ENCODE data around the gene RAD23A.
"Not testable (repeated sequence)": the region's sequence is repeated elsewhere in the genome, so short reads cannot be mapped to it uniquely, and the experiment has no call there.

Gene RAD23A

DNA sequence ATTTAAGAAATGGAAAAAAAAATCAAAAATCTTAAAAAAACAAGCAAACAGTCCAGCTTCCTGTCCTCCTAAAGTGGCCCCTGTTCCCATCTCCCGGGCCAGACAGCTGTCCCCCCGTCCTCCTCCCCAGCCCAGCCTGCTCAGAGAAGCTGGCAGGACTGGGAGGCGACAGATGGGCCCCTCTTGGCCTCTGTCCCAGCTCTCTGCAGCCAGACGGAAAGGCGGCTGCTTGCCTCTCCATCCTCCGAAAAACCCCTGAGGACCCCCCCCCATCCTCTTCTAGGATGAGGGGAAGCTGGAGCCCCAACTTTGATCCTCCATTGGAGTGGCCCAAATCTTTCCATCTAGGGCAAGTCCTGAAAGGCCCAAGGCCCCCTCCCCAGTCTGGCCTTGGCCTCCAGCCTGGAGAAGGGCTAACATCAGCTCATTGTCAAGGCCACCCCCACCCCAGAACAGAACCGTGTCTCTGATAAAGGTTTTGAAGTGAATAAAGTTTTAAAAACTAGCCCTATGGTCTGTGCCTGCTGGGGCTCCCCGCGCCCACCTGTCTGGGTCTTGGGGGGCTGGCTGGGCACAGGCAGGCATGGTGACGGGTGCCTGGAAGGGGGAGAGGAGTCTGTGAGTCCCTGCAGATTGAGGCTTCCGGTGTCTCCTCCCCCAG lies 7.6 kb downstream of the RAD23A start:
- Histone ChIP-seq H3K9ac (ENCODE audit: insufficient read length, low read depth) (peak overlapping the region; percentile 10), H3K9me3 (ENCODE audit: insufficient read depth, low read length) (no peaks in the 10 kb centered on the region), H3K4me1 (ENCODE audit: insufficient read depth, insufficient read length) (peaks cover 8% of the 10 kb centered on the region), H3K4me3 (ENCODE audit: insufficient read length, low read depth) (no peak overlapping the region), H3K36me3 (ENCODE audit: insufficient read depth, insufficient read length, low read length) (peaks cover 74% of the 10 kb centered on the region), H3K27me3 (ENCODE audit: insufficient read depth, insufficient read length) (no peaks in the 10 kb centered on the region)
- no peak for TF ChIP-seq SUZ12 (IDR thresholded peaks at IDR 0.05; ENCODE audit: extremely low read depth, insufficient read depth, insufficient read length)
- TF ChIP-seq ZNF274 (IDR thresholded peaks at IDR 0.05; ENCODE audit: low read depth, low read length): no peak
- no peak for TF ChIP-seq YY1 (IDR thresholded peaks at IDR 0.05; ENCODE audit: insufficient read depth, insufficient read length)
- no peak for DNase-seq (ENCODE audit: low read depth, low spot score)

DNA sequence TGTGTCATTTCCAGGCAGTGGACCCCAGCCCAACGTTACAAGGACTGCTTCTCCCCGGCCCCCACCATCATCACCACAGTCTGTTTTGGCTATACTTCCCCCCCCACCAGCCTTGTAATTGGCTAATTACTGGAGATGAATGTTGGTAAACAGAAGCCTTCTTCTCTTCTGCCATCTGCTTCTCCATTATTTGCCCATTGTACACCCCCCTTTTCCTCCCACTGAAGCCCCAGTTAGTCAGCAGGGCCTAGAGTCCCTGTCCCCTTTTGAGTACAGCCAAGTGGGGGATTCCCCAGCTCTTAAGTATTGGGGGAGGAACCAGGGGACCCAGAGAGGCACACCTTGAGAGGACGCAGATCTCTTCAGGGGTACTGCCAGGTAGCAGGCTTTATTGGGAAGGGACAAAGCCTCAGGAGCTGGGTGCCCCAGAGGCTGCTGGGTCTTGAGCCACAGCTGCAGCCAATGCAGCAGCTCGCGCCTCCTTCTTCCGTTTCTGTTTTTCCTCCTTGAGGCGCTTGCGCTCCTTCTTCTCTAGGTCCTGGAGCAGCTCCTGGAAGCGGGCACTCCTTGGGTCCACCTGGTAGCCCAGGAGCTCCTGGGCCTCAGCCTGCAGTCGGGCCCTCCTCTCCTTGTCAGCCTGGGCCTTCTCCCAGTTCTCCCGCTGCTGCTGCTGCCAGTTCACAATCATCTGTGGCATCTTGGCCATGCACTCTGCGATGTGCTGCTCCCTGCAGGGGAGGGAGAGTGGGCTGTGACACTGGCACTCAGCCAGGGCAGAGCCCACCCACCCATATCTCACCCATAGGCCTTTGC lies 8.3 kb downstream of the RAD23A start:
- Histone ChIP-seq H3K27me3 (ENCODE audit: insufficient read depth, insufficient read length) (no peaks in the 10 kb centered on the region), H3K9me3 (ENCODE audit: insufficient read depth, low read length) (no peaks in the 10 kb centered on the region), H3K4me1 (ENCODE audit: insufficient read depth, insufficient read length) (peaks cover 6% of the 10 kb centered on the region), H3K36me3 (ENCODE audit: insufficient read depth, insufficient read length, low read length) (peaks cover 66% of the 10 kb centered on the region), H3K9ac (ENCODE audit: insufficient read length, low read depth) (peak overlapping the region; percentile 10), H3K4me3 (ENCODE audit: insufficient read length, low read depth) (no peak overlapping the region)
- no peak for TF ChIP-seq SUZ12 (IDR thresholded peaks at IDR 0.05; ENCODE audit: extremely low read depth, insufficient read depth, insufficient read length)
- no peak for TF ChIP-seq ZNF274 (IDR thresholded peaks at IDR 0.05; ENCODE audit: low read depth, low read length)
- no peak for TF ChIP-seq YY1 (IDR thresholded peaks at IDR 0.05; ENCODE audit: insufficient read depth, insufficient read length)
- no peak for DNase-seq (ENCODE audit: low read depth, low spot score)

DNA sequence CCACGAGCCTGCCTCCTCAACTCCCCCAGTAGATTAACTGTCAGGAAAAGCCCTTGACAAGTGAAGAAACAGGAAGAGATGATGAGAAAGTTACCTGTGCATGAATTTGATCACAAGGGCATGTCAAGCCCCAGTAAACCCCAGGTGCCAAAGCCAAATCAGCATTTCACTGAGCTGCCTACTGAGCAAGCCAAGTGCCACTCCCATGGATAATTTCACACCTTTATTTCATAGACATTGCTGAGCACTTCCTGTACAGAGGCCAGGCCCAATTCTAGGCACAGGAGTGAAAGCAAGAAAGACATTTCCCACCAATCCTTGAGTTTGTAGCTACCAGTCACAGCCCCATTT lies 8.9 kb downstream of the RAD23A start:
- no peaks in the 10 kb centered on the region for H3K27me3 ChIP-seq (ENCODE audit: insufficient read depth, insufficient read length)
- DNase-seq (ENCODE audit: low read depth, low spot score): no peak
- H3K9ac ChIP-seq (ENCODE audit: insufficient read length, low read depth): no peak overlapping the region
- TF ChIP-seq ZNF274 (IDR thresholded peaks at IDR 0.05; ENCODE audit: low read depth, low read length) (no peak), SUZ12 (IDR thresholded peaks at IDR 0.05; ENCODE audit: extremely low read depth, insufficient read depth, insufficient read length) (no peak), YY1 (IDR thresholded peaks at IDR 0.05; ENCODE audit: insufficient read depth, insufficient read length) (no peak)
- H3K36me3 ChIP-seq (ENCODE audit: insufficient read depth, insufficient read length, low read length): peaks cover 60% of the 10 kb centered on the region
- H3K9me3 ChIP-seq (ENCODE audit: insufficient read depth, low read length): no peaks in the 10 kb centered on the region
- H3K4me3 ChIP-seq (ENCODE audit: insufficient read length, low read depth): no peak overlapping the region
- H3K4me1 ChIP-seq (ENCODE audit: insufficient read depth, insufficient read length): peaks cover 6% of the 10 kb centered on the region

DNA sequence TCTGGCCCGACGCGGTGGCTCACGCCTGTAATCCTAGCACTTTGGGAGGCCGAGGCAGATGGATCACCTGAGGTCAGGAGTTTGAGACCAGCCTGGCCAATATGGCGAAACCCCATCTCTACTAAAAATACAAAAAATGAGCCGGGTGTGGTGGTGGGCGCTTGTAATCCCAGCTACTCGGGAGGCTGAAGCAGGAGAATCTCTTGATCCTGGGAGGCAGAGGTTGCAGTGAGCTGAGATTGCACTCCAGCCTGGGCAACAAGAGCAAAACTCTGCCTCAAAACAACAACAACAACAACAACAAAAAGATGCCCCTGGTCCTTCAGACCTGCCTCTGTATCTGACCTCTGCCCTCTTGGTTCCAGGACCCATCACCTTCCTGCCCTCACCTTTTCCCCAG lies 9.9 kb downstream of the RAD23A start:
- peak overlapping the region; percentile 100 for H3K4me3 ChIP-seq (ENCODE audit: insufficient read length, low read depth)
- not testable (repeated sequence) for H3K9me3 ChIP-seq (ENCODE audit: insufficient read depth, low read length)

DNA sequence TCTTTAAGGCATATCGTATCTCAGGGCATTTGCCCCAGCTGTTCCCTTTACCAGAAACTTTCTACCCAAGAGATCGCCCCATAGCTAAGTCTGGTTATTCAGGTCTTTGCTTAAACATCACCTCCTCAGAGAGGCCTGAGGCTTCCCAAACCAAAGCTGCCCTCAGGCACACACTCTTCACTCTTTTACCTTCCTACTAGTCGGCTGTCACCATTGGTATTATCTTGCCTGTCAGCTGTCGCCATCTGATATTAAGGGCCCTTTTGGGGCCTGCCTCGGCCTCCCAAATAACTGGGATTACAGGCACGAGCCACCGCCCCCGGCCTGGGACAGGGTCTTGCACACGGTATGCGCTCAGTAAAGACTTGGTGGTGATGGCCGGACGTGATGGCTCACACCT lies 10.3 kb downstream of the RAD23A start:
- Histone ChIP-seq H3K27me3 (ENCODE audit: insufficient read depth, insufficient read length) (no peaks in the 10 kb centered on the region), H3K9me3 (ENCODE audit: insufficient read depth, low read length) (no peaks in the 10 kb centered on the region), H3K9ac (ENCODE audit: insufficient read length, low read depth) (peak overlapping the region; percentile 99), H3K4me1 (ENCODE audit: insufficient read depth, insufficient read length) (peaks cover 6% of the 10 kb centered on the region), H3K36me3 (ENCODE audit: insufficient read depth, insufficient read length, low read length) (peaks cover 47% of the 10 kb centered on the region), H3K4me3 (ENCODE audit: insufficient read length, low read depth) (peak overlapping the region; percentile 100)
- TF ChIP-seq SUZ12 (IDR thresholded peaks at IDR 0.05; ENCODE audit: extremely low read depth, insufficient read depth, insufficient read length): no peak
- TF ChIP-seq YY1 (IDR thresholded peaks at IDR 0.05; ENCODE audit: insufficient read depth, insufficient read length): no peak
- DNase-seq (ENCODE audit: low read depth, low spot score): no peak

More for the DNA sequence above, 9.9 kb downstream of the RAD23A start:
- not testable (repeated sequence) for H3K27me3 ChIP-seq (ENCODE audit: insufficient read depth, insufficient read length); H3K4me1 ChIP-seq (ENCODE audit: insufficient read depth, insufficient read length); H3K9ac ChIP-seq (ENCODE audit: insufficient read length, low read depth); DNase-seq (ENCODE audit: low read depth, low spot score)
- H3K36me3 ChIP-seq (ENCODE audit: insufficient read depth, insufficient read length, low read length): peaks cover 51% of the 10 kb centered on the region

DNA sequence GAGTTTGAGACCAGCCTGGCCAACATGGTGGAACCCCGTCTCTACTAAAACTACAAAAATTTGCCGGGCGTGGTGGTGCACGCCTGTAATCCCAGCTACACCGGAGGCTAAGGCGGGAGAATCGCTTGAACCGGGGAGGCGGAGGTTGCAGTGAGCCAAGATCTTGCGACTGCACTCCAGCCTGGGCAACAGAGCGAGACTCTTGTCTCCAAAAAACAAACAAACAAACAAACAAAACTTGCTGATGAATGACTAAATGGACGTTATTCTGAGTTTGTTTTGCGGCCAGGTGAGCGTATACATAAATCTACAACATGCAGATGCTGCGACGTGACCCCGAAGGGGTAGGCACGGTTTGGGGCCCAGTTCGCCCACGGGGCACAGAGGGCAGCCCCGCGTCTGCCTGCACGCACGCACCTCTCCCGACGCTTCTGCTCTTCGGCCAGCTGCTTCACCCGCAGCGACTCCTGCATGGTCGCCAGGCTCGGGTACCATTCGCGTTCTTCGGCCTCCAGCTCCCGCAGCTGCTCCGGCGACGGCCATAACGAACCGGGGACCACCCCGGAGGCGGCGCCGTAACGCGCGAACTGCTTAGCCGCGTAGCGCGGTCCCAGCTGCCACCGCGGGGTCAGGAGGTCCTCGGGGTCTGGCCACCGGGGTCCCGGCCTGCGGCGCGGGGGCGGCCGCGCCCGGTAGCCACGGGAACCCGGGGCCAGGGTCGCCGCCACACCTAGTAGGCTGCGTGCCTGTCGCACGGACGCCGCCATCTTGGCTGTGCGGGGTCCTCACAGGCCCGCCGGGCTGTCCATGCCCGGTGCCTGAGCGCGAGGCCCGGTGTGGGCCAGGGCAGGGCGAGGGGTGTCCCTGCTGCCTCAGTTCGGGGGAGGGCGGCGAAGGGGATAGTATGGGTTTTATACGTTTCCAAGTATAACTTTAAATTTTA lies 11.1 kb downstream of the RAD23A start, which contains the start of gene GADD45GIP1:
TSS of gene GADD45GIP1 (minus strand) at position 778 of the 943 bp plus-strand sequence. CDS start at position 767, 11 bp downstream.
- Histone ChIP-seq H3K4me1 (ENCODE audit: insufficient read depth, insufficient read length) (peaks cover 4% of the 10 kb centered on the region), H3K9me3 (ENCODE audit: insufficient read depth, low read length) (no peaks in the 10 kb centered on the region), H3K36me3 (ENCODE audit: insufficient read depth, insufficient read length, low read length) (peaks cover 42% of the 10 kb centered on the region), H3K9ac (ENCODE audit: insufficient read length, low read depth) (peak within 1 kb of the TSS; percentile 99), H3K27me3 (ENCODE audit: insufficient read depth, insufficient read length) (no peaks in the 10 kb centered on the region), H3K4me3 (ENCODE audit: insufficient read length, low read depth) (peak within 1 kb of the TSS; percentile 100)
- TF ChIP-seq SUZ12 (IDR thresholded peaks at IDR 0.05; ENCODE audit: extremely low read depth, insufficient read depth, insufficient read length) (no peak), YY1 (IDR thresholded peaks at IDR 0.05; ENCODE audit: insufficient read depth, insufficient read length) (peak; percentile 93)
- peak; percentile 71 for DNase-seq (ENCODE audit: low read depth, low spot score)

DNA sequence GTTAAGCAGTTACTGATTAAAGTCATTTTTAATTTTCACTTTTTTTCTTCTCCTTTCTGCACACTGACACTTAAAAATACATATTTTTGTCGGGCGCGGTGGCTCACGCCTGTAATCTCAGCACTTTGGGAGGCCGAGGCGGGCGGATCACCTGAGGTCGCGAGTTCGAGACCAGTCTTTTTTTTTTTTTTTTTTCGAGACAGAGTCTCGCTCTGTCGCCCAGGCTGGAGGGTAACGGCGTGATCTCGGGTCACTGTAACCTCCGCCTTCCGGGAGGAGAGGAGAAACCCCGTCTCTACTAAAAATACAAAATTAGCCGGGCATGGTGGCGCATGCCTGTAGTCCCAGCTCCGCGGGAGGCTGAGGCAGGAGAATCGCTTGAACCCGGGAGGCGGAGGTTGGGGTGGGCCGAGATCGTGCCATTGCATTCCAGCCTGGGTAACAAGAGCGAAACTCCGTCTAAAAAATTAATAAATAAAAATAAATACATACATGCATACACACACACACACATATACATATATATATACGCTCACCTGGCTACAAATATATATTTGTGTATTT lies 11.8 kb downstream of the RAD23A start:
- not testable (repeated sequence) for H3K4me1 ChIP-seq (ENCODE audit: insufficient read depth, insufficient read length); H3K27me3 ChIP-seq (ENCODE audit: insufficient read depth, insufficient read length); H3K9me3 ChIP-seq (ENCODE audit: insufficient read depth, low read length); DNase-seq (ENCODE audit: low read depth, low spot score)
- Histone ChIP-seq H3K9ac (ENCODE audit: insufficient read length, low read depth) (peak overlapping the region; percentile 99), H3K4me3 (ENCODE audit: insufficient read length, low read depth) (peak overlapping the region; percentile 100), H3K36me3 (ENCODE audit: insufficient read depth, insufficient read length, low read length) (peaks cover 34% of the 10 kb centered on the region)
